ENCODE data around the gene OMD.

Gene OMD

DNA sequence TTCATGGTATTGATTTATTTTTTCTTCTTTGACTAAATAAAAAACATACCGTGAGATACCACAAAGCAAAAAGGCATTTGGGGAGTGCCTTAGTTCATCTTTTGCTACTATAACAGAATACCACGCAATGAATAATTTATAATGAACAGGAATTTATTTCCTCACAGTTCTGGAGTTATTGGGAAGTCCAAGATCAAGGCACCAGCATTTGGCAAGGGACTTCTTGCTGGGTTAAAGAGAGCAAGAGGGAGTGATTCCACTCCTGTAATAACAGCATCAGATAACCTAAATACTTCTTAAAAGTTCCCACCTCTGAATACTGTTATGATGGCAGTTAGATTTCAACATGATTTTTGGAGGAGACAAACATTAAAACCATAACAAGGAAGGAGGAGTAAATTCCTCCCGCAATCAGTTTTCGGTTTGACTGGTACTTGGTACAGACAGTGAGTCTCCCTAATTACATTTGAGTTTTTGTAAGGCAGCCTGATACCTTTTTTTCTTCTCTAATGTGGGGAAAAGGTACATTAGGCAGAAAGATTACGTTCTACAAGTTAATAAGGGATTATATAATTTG is 8.8 kb upstream of the OMD start:
- TF ChIP-seq EZH2phosphoT487 (IDR thresholded peaks at IDR 0.05; ENCODE audit: borderline replicate concordance, low read length) = no peak
- TF ChIP-seq, protein P1, sequence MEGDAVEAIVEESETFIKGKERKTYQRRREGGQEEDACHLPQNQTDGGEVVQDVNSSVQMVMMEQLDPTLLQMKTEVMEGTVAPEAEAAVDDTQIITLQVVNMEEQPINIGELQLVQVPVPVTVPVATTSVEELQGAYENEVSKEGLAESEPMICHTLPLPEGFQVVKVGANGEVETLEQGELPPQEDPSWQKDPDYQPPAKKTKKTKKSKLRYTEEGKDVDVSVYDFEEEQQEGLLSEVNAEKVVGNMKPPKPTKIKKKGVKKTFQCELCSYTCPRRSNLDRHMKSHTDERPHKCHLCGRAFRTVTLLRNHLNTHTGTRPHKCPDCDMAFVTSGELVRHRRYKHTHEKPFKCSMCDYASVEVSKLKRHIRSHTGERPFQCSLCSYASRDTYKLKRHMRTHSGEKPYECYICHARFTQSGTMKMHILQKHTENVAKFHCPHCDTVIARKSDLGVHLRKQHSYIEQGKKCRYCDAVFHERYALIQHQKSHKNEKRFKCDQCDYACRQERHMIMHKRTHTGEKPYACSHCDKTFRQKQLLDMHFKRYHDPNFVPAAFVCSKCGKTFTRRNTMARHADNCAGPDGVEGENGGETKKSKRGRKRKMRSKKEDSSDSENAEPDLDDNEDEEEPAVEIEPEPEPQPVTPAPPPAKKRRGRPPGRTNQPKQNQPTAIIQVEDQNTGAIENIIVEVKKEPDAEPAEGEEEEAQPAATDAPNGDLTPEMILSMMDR (IDR thresholded peaks at IDR 0.05; ENCODE audit: low read depth, low read length, poor library complexity, severe bottlenecking) = no peak
- H4K20me1 ChIP-seq (ENCODE audit: control insufficient read depth, insufficient read depth, low read depth, low read length) = no peaks in the 10 kb centered on the region
- no peak overlapping the region for H3K4me2 ChIP-seq (ENCODE audit: low read length)
- H3F3A ChIP-seq (ENCODE audit: control insufficient read depth, insufficient read depth) = no peaks in the 10 kb centered on the region
- H3K79me2 ChIP-seq (ENCODE audit: control insufficient read depth, low read length) = no peaks in the 10 kb centered on the region
- no peaks in the 10 kb centered on the region for H3K4me1 ChIP-seq (ENCODE audit: control insufficient read depth, low read length)
- no peaks in the 10 kb centered on the region for H3K36me3 ChIP-seq (ENCODE audit: control insufficient read depth, low read length)
- no peaks in the 10 kb centered on the region for H3K9me2 ChIP-seq (replicated peaks; ENCODE audit: control insufficient read depth, low read length)
- H3K4me3 ChIP-seq (ENCODE audit: low read length) = no peak overlapping the region
- no peaks in the 10 kb centered on the region for H3K27me3 ChIP-seq (ENCODE audit: control insufficient read depth, low read length)
- no peak overlapping the region for H3K27ac ChIP-seq (ENCODE audit: low read depth, low read length)
- H3K9me3 ChIP-seq (ENCODE audit: control insufficient read depth, insufficient read depth, low read length) = no peaks in the 10 kb centered on the region

DNA sequence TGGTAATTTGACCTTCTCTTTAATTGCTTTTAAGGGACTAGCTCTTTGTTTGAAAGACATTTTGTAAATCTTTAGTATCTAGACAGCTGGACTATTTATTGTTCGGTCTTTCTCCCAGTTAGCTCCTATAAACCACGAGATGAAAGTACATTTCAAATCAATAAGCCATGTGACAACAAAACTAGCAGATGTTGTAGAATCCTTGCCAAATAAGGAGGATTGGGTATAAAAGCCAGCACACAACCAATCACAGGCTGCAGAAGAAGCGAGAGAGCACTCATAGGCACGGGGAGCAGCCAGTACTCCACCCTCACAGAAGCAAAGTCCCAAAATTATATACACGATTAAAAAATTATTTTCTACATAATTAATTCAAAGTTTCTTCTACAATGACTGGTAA is 8.1 kb upstream of the OMD start:
- no peaks in the 10 kb centered on the region for H3K9me2 ChIP-seq (replicated peaks; ENCODE audit: control insufficient read depth, low read length)
- H3F3A ChIP-seq (ENCODE audit: control insufficient read depth, insufficient read depth) = no peaks in the 10 kb centered on the region
- no peaks in the 10 kb centered on the region for H3K36me3 ChIP-seq (ENCODE audit: control insufficient read depth, low read length)
- no peaks in the 10 kb centered on the region for H3K27me3 ChIP-seq (ENCODE audit: control insufficient read depth, low read length)
- no peaks in the 10 kb centered on the region for H3K79me2 ChIP-seq (ENCODE audit: control insufficient read depth, low read length)
- no peaks in the 10 kb centered on the region for H3K4me1 ChIP-seq (ENCODE audit: control insufficient read depth, low read length)
- H3K27ac ChIP-seq (ENCODE audit: low read depth, low read length) = no peak overlapping the region
- no peak overlapping the region for H3K4me2 ChIP-seq (ENCODE audit: low read length)
- no peak overlapping the region for H3K4me3 ChIP-seq (ENCODE audit: low read length)
- no peak for TF ChIP-seq EZH2phosphoT487 (IDR thresholded peaks at IDR 0.05; ENCODE audit: borderline replicate concordance, low read length)
- TF ChIP-seq, protein P1 (IDR thresholded peaks at IDR 0.05; ENCODE audit: low read depth, low read length, poor library complexity, severe bottlenecking) = no peak
- no peaks in the 10 kb centered on the region for H3K9me3 ChIP-seq (ENCODE audit: control insufficient read depth, insufficient read depth, low read length)
- H4K20me1 ChIP-seq (ENCODE audit: control insufficient read depth, insufficient read depth, low read depth, low read length) = no peaks in the 10 kb centered on the region

DNA sequence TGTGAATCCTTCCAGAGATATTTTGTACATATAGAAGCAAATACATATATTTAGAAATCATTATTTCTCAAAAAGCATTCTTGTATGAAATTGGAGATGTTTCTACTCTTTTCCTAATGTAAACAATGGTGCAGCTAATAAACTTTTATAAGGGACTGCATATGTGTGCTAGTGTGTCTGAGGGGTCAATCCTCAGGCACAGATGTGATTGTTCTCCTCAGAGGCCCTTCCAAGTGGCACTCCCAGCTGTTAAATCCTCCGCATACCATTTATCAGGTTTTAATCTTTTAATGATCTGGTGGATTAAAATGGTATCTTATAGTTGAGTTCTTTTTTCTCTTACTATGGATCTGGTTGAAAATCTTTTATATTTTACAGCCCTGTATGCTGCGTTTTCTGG is 5.6 kb upstream of the OMD start:
- TF ChIP-seq, protein P1 (IDR thresholded peaks at IDR 0.05; ENCODE audit: low read depth, low read length, poor library complexity, severe bottlenecking) = no peak
- no peak for TF ChIP-seq EZH2phosphoT487 (IDR thresholded peaks at IDR 0.05; ENCODE audit: borderline replicate concordance, low read length)
- H3K27ac ChIP-seq (ENCODE audit: low read depth, low read length) = no peak overlapping the region
- H3K27me3 ChIP-seq (ENCODE audit: control insufficient read depth, low read length) = no peaks in the 10 kb centered on the region
- no peaks in the 10 kb centered on the region for H3K36me3 ChIP-seq (ENCODE audit: control insufficient read depth, low read length)
- no peaks in the 10 kb centered on the region for H3K9me3 ChIP-seq (ENCODE audit: control insufficient read depth, insufficient read depth, low read length)
- H3K4me2 ChIP-seq (ENCODE audit: low read length) = no peak overlapping the region
- no peak overlapping the region for H3K4me3 ChIP-seq (ENCODE audit: low read length)
- no peaks in the 10 kb centered on the region for H3K79me2 ChIP-seq (ENCODE audit: control insufficient read depth, low read length)
- H3F3A ChIP-seq (ENCODE audit: control insufficient read depth, insufficient read depth) = no peaks in the 10 kb centered on the region
- H4K20me1 ChIP-seq (ENCODE audit: control insufficient read depth, insufficient read depth, low read depth, low read length) = no peaks in the 10 kb centered on the region
- no peaks in the 10 kb centered on the region for H3K9me2 ChIP-seq (replicated peaks; ENCODE audit: control insufficient read depth, low read length)
- no peaks in the 10 kb centered on the region for H3K4me1 ChIP-seq (ENCODE audit: control insufficient read depth, low read length)

Data from DOHH2 (cell line).